Spleen (tissue), 7 donors: ENCODE data around the gene UCKL1.

Experiments
- POLR2A ChIP-seq, 3 donors: fragments of 450-650 bp; IDR thresholded peaks; one replicate each; pipeline ENCODE4 v1.5.1; 2017; ENCODE audit warnings: antibody characterized with exemption in 3 of 3, mild to moderate bottlenecking in 1 of 3
- TF ChIP-seq, protein P1 (sequence below), 11 experiments: fragments of 200-600 bp in 7 of 11; fragments of 450-650 bp in 4 of 11; sonication (generic) in 4 of 11; IDR thresholded peaks in 8 of 11; conservative IDR thresholded peaks in 3 of 11; 1 replicate in 7 of 11; 2 replicates in 4 of 11; pipeline versions ENCODE4 v1.4.0 to v1.8.0; 2016 to 2021; ENCODE audit warnings: antibody characterized with exemption in 11 of 11, inconsistent platforms in 4 of 11, mild to moderate bottlenecking in 1 of 11
- donor health status: DM: no; HTN: no; CAD: no; lungs with moderate emphysema.
- donor health status: DM: no; HTN: no; CAD: no.
- donor health status: DM: no; HTN: no; CAD: no.

DNA sequence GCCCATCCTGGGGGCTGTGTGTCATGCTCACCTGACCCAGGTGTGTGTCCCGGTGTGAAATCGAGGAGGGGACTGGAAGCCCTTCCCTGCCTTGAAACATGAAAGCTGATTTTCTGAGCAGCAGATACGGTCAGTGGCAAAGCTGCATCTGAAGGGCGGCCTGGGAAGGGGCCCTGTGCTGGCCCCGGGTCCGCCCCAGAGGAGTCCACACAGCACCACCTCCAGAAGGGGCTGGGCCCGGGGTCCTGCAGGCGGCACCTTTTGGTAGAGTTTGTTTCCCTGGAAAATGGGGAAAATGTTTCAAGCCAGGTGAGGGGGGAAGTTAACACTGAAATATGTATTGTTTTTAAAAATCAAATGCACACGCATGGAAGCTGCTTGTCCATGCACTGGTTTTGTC, 20.8 kb downstream of the UCKL1 start:
- TF ChIP-seq, protein P1, sequence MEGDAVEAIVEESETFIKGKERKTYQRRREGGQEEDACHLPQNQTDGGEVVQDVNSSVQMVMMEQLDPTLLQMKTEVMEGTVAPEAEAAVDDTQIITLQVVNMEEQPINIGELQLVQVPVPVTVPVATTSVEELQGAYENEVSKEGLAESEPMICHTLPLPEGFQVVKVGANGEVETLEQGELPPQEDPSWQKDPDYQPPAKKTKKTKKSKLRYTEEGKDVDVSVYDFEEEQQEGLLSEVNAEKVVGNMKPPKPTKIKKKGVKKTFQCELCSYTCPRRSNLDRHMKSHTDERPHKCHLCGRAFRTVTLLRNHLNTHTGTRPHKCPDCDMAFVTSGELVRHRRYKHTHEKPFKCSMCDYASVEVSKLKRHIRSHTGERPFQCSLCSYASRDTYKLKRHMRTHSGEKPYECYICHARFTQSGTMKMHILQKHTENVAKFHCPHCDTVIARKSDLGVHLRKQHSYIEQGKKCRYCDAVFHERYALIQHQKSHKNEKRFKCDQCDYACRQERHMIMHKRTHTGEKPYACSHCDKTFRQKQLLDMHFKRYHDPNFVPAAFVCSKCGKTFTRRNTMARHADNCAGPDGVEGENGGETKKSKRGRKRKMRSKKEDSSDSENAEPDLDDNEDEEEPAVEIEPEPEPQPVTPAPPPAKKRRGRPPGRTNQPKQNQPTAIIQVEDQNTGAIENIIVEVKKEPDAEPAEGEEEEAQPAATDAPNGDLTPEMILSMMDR (IDR thresholded peaks at IDR 0.05 in 8 of 11, conservative IDR thresholded peaks at IDR 0.05 in 3 of 11) = no peak
- TF ChIP-seq POLR2A (IDR thresholded peaks at IDR 0.05) = no peak
